ENCODE results near the gene TSSK3. TPM values are rescaled to one million over a fixed set of nuclear protein-coding genes. Genes with fewer than 3 reads are reported as not detected.
A peak's percentile ranks its signal among the peaks of the same experiment; 100 is the strongest.

Gene TSSK3
- total RNA-seq, 4 donors from 2014 or later: 1.3 to 1.4 TPM; not detected in 2

- WGBS, 2 donors (ENCODE audit: low coverage in 1 of 2): 29 to 37% methylated on average over 3 to 5 of the region's 5 CpGs
These were observed 40.5 kb upstream of the TSSK3 start for GRCh38 chr1:32321712-32322291.

DNA sequence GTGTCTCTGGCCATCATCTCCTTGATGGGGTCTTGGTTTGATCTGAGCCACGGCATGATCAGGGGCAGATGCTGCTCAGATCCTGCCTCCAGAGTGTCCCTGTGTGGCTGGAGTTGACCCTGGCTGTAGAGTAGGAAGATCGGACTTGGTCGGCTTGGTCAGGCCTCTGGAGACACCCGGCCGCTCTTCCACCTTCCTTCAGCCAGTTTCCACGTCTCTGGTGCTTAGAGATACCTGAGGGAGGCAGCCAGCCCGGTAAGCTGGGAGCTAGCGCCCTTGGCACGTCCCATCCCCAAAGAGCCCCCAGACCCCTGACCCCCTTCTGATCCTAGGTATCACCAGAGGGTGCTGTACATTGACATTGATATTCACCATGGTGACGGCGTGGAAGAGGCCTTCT is 35.1 kb upstream of the TSSK3 start:
- no peak for TF ChIP-seq POLR2A (IDR thresholded peaks at IDR 0.05)
- TF ChIP-seq, protein P1, sequence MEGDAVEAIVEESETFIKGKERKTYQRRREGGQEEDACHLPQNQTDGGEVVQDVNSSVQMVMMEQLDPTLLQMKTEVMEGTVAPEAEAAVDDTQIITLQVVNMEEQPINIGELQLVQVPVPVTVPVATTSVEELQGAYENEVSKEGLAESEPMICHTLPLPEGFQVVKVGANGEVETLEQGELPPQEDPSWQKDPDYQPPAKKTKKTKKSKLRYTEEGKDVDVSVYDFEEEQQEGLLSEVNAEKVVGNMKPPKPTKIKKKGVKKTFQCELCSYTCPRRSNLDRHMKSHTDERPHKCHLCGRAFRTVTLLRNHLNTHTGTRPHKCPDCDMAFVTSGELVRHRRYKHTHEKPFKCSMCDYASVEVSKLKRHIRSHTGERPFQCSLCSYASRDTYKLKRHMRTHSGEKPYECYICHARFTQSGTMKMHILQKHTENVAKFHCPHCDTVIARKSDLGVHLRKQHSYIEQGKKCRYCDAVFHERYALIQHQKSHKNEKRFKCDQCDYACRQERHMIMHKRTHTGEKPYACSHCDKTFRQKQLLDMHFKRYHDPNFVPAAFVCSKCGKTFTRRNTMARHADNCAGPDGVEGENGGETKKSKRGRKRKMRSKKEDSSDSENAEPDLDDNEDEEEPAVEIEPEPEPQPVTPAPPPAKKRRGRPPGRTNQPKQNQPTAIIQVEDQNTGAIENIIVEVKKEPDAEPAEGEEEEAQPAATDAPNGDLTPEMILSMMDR (IDR thresholded peaks at IDR 0.05): no peak
- no peak for TF ChIP-seq EP300 (IDR thresholded peaks at IDR 0.05; ENCODE audit: low read depth)
- no peak for TF ChIP-seq POLR2AphosphoS5 (IDR thresholded peaks at IDR 0.05)
- 97 to 100% methylated on average over 1 to 11 of the region's 11 CpGs for WGBS, 2 donors (ENCODE audit: low coverage in 1 of 2)
- Histone ChIP-seq H3K9me3 (no peaks in the 10 kb centered on the region), H3K36me3 (peaks cover 0 to 50% (median 23%) of the 10 kb centered on the region in 4 donors), H3K4me3 (no peak overlapping the region), H3K27ac (no peak overlapping the region), H3K4me1 (peaks cover 2 to 18% (median 13%) of the 10 kb centered on the region in 4 donors), H3K27me3 (no peaks in the 10 kb centered on the region)
- in situ Hi-C loops (cut with MboI; ENCODE audit: low pct_ligation_motif_present in 1 of 4, low pct_unique_long_range_greater_than_20kb in 1 of 4, low sequenced_read_pairs in 3 of 4) (no loop called here), intact Hi-C loops (cut with DNase I; ENCODE audit: low total_unique reads) (no loop called here)
- no peak for DNase-seq

More at GRCh38 chr1:32321712-32322291, 40.5 kb upstream of the TSSK3 start:
- peak; percentile 54 for TF ChIP-seq EP300 (IDR thresholded peaks at IDR 0.05; ENCODE audit: low read depth)
- TF ChIP-seq POLR2AphosphoS5 (IDR thresholded peaks at IDR 0.05): peak in 2 of 3 donors; percentile 62 to 66
- TF ChIP-seq POLR2A (IDR thresholded peaks at IDR 0.05): no peak
- TF ChIP-seq, protein P1 (IDR thresholded peaks at IDR 0.05): no peak
- Histone ChIP-seq H3K27me3 (no peaks in the 10 kb centered on the region), H3K4me3 (peak overlapping the region in 1 of 4 donors; percentile 20), H3K27ac (peak overlapping the region; percentile 86 to 88 (median 86)), H3K4me1 (peaks cover 11 to 50% (median 31%) of the 10 kb centered on the region in 4 donors), H3K9me3 (no peaks in the 10 kb centered on the region), H3K36me3 (peaks cover 0 to 46% (median 15%) of the 10 kb centered on the region in 4 donors)
- DNase-seq: peak; percentile 87
- in situ Hi-C loops (cut with MboI; ENCODE audit: low pct_ligation_motif_present in 1 of 4, low pct_unique_long_range_greater_than_20kb in 1 of 4, low sequenced_read_pairs in 3 of 4): no loop called here
- intact Hi-C loops (cut with DNase I; ENCODE audit: low total_unique reads): no loop called here

DNA sequence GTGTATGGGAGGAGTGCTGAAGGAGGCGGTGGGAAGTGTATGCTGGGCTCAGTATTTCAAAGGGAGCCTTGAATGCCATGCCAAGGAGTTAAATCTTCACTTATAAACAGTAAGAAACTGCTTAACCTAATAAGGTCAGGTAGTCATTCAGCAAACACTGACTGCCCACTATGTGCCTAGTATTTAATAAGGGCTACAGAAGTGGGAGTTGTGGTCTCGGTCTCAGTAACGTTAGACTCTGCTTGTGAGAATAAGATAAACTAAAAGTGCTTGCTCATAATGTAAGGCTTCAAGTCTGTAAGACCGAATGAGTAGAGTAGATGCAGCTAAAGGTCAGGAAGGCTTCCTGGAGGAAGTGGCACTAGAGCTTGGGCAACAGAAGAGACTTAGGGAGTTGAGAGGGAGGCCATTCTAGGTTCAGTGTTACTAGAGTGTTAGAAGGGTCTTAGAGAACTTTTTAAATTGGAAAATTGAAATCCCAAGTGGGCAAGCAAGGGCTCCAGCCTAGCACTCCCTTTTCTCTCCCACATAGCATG is 32.3 kb upstream of the TSSK3 start:
- H3K36me3 ChIP-seq: peaks cover 0 to 48% (median 23%) of the 10 kb centered on the region in 4 donors
- 84 to 88% methylated on average over 4 of the region's 4 CpGs for WGBS, 2 donors (ENCODE audit: low coverage in 1 of 2)
- H3K27ac ChIP-seq: no peak overlapping the region
- TF ChIP-seq, protein P1 (IDR thresholded peaks at IDR 0.05): no peak
- TF ChIP-seq POLR2A (IDR thresholded peaks at IDR 0.05) (no peak), POLR2AphosphoS5 (IDR thresholded peaks at IDR 0.05) (no peak), EP300 (IDR thresholded peaks at IDR 0.05; ENCODE audit: low read depth) (no peak)
- in situ Hi-C loops (cut with MboI; ENCODE audit: low pct_ligation_motif_present in 1 of 4, low pct_unique_long_range_greater_than_20kb in 1 of 4, low sequenced_read_pairs in 3 of 4) (no loop called here), intact Hi-C loops (cut with DNase I; ENCODE audit: low total_unique reads) (no loop called here)
- peaks cover 8 to 26% (median 16%) of the 10 kb centered on the region in 4 donors for H3K4me1 ChIP-seq
- no peaks in the 10 kb centered on the region for H3K27me3 ChIP-seq
- no peak overlapping the region for H3K4me3 ChIP-seq
- no peaks in the 10 kb centered on the region for H3K9me3 ChIP-seq
- DNase-seq: no peak

GRCh38 chr1:32330558-32331151 is 31.7 kb upstream of the TSSK3 start:
- Histone ChIP-seq H3K36me3 (peaks cover 0 to 42% (median 20%) of the 10 kb centered on the region in 4 donors), H3K4me3 (no peak overlapping the region), H3K4me1 (peaks cover 8 to 29% (median 18%) of the 10 kb centered on the region in 4 donors), H3K27me3 (no peaks in the 10 kb centered on the region), H3K9me3 (no peaks in the 10 kb centered on the region), H3K27ac (no peak overlapping the region)
- 80 to 90% methylated on average over 2 to 11 of the region's 12 CpGs for WGBS, 2 donors (ENCODE audit: low coverage in 1 of 2)
- TF ChIP-seq POLR2A (IDR thresholded peaks at IDR 0.05) (no peak), POLR2AphosphoS5 (IDR thresholded peaks at IDR 0.05) (no peak), EP300 (IDR thresholded peaks at IDR 0.05; ENCODE audit: low read depth) (no peak)
- TF ChIP-seq, protein P1 (IDR thresholded peaks at IDR 0.05): no peak
- in situ Hi-C loops (cut with MboI; ENCODE audit: low pct_ligation_motif_present in 1 of 4, low pct_unique_long_range_greater_than_20kb in 1 of 4, low sequenced_read_pairs in 3 of 4): no loop called here
- DNase-seq: no peak
- intact Hi-C loops (cut with DNase I; ENCODE audit: low total_unique reads): no loop called here

Data from transverse colon (tissue), 4 donors.